ENCODE results near the gene AEN.

The AEN gene

GRCh38 chr15:88613074-88613944, 7.8 kb upstream of the AEN start:
- no peak for DNase-seq (ENCODE audit: low read depth)

GRCh38 chr15:88615303-88616107, 5.6 kb upstream of the AEN start:
- no peak for DNase-seq (ENCODE audit: low read depth)

- no peak for DNase-seq (ENCODE audit: low read depth)
Observed at GRCh38 chr15:88616240-88616639, 4.9 kb upstream of the AEN start.

- no peak for DNase-seq (ENCODE audit: low read depth)
Observed at GRCh38 chr15:88617031-88617722, 4.0 kb upstream of the AEN start.

- no peak for DNase-seq (ENCODE audit: low read depth)
Observed at GRCh38 chr15:88617790-88618189, 3.4 kb upstream of the AEN start.

- no peak for DNase-seq (ENCODE audit: low read depth)
Observed at GRCh38 chr15:88618686-88619085, 2.5 kb upstream of the AEN start.

GRCh38 chr15:88619796-88620195, 1.3 kb upstream of the AEN start:
- no peak for DNase-seq (ENCODE audit: low read depth)

- DNase-seq (ENCODE audit: low read depth) = no peak
Observed at GRCh38 chr15:88621789-88622604, 857 bp downstream of the AEN start.

GRCh38 chr15:88622605-88622975, 1.4 kb downstream of the AEN start:
- DNase-seq (ENCODE audit: low read depth) = no peak

GRCh38 chr15:88623061-88623460, 1.9 kb downstream of the AEN start:
- DNase-seq (ENCODE audit: low read depth) = no peak

GRCh38 chr15:88623632-88624031, 2.5 kb downstream of the AEN start:
- no peak for DNase-seq (ENCODE audit: low read depth)

- no peak for DNase-seq (ENCODE audit: low read depth)
Observed at GRCh38 chr15:88624156-88624970, 3.2 kb downstream of the AEN start.

GRCh38 chr15:88624971-88625490, 3.9 kb downstream of the AEN start:
- no peak for DNase-seq (ENCODE audit: low read depth)

GRCh38 chr15:88625943-88626741, 5.0 kb downstream of the AEN start:
- DNase-seq (ENCODE audit: low read depth) = no peak

- no peak for DNase-seq (ENCODE audit: low read depth)
Observed at GRCh38 chr15:88627463-88627862, 6.3 kb downstream of the AEN start.

- DNase-seq (ENCODE audit: low read depth) = no peak
Observed at GRCh38 chr15:88628018-88628654, 7.0 kb downstream of the AEN start.

GRCh38 chr15:88629071-88629470, 7.9 kb downstream of the AEN start:
- no peak for DNase-seq (ENCODE audit: low read depth)

- DNase-seq (ENCODE audit: low read depth) = no peak
Observed at GRCh38 chr15:88630141-88630721, 9.1 kb downstream of the AEN start.

Data from stimulated activated CD8-positive, alpha-beta memory T cell treated with anti-CD3 and anti-CD28 coated beads, Interleukin-7, amount 100 ng/mL, for 24 hours (primary cell).